PC-3 (cell line): ENCODE measurements around the gene PKNOX2.

Source experiments
- EZH2 ChIP-seq: fragments of 300-600 bp; sonication (generic); IDR thresholded peaks from one replicate; pipeline ENCODE4 v1.6.1; 2017; ENCODE audit warnings: antibody characterized with exemption, mild to moderate bottlenecking, low read length; ENCODE audit not compliant: unreplicated experiment
- EZH2phosphoT487 ChIP-seq: fragments of 300-600 bp; sonication (generic); IDR thresholded peaks from 2 replicates; pipeline ENCODE4 v1.6.1; 2018; ENCODE audit warnings: mild to moderate bottlenecking, antibody characterized with exemption, low read length, borderline replicate concordance
- TF ChIP-seq, protein P1 (sequence below): fragments of 300-600 bp; sonication (generic); conservative IDR thresholded peaks from 2 replicates; pipeline ENCODE4 v1.5.1; 2017; ENCODE audit warnings: antibody characterized with exemption, low read depth, mild to moderate bottlenecking, low read length

DNA sequence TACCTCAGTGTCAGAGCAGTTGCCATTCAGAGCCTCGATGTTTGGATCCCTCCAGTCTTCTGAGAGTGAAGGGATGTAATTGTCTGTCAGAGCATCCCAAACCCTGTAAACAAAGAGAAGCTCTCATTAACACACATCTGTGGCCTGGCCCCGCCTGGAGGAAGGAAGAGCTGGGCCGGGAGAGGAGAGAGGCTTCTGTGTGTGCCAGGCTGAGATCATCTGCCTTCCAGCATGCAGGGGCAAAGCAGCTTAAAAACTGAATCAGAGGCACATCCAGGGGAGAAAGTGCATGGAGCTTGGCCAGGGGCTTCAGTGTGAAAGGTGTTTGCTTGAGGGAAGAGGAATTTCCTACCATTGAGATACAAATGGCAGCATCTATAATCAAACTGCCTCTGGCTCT, 317.0 kb downstream of the PKNOX2 start:
- TF ChIP-seq, protein P1, sequence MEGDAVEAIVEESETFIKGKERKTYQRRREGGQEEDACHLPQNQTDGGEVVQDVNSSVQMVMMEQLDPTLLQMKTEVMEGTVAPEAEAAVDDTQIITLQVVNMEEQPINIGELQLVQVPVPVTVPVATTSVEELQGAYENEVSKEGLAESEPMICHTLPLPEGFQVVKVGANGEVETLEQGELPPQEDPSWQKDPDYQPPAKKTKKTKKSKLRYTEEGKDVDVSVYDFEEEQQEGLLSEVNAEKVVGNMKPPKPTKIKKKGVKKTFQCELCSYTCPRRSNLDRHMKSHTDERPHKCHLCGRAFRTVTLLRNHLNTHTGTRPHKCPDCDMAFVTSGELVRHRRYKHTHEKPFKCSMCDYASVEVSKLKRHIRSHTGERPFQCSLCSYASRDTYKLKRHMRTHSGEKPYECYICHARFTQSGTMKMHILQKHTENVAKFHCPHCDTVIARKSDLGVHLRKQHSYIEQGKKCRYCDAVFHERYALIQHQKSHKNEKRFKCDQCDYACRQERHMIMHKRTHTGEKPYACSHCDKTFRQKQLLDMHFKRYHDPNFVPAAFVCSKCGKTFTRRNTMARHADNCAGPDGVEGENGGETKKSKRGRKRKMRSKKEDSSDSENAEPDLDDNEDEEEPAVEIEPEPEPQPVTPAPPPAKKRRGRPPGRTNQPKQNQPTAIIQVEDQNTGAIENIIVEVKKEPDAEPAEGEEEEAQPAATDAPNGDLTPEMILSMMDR = no peak
- TF ChIP-seq EZH2 (no peak), EZH2phosphoT487 (no peak)
